Activated CD4-positive, alpha-beta memory T cell treated with anti-CD3 and anti-CD28 coated beads for 36 hours (primary cell): ENCODE results near the gene CFAP119. TPM values are rescaled to one million over a fixed set of nuclear protein-coding genes. Genes with fewer than 3 reads are reported as not detected.
A peak's percentile ranks its signal among the peaks of the same experiment; 100 is the strongest.
"Not testable (repeated sequence)": the region's sequence is repeated elsewhere in the genome, so short reads cannot be mapped to it uniquely, and the experiment has no call there.

Experiments
- CTCF ChIA-PET: fragments of 350-600 bp; sonication (Branson Sonifier 250); formaldehyde crosslinking; loops from one replicate; lab custom pipeline; 2021; ENCODE audit warnings: antibody characterized with exemption, inconsistent platforms; lab: Charles Lee
- POLR2A ChIA-PET: fragments of 350-600 bp; sonication (Branson Sonifier 250); formaldehyde crosslinking; loops from one replicate; lab custom pipeline; 2021; ENCODE audit warnings: antibody characterized with exemption; lab: Charles Lee
- DNase-seq: peaks from one replicate; pipeline ENCODE4 v3.0.0-alpha.2; 2020
- H3K27ac Mint-ChIP-seq: one replicate; pipeline ENCODE4 v1.8.0; 2021; ENCODE audit warnings: mixed read lengths
- H3K27me3 Mint-ChIP-seq: one replicate; pipeline ENCODE4 v1.8.0; 2021; ENCODE audit warnings: mixed read lengths
- H3K36me3 Mint-ChIP-seq: one replicate; pipeline ENCODE4 v1.8.0; 2021; ENCODE audit warnings: mixed read lengths
- H3K4me1 Mint-ChIP-seq: one replicate; pipeline ENCODE4 v1.8.0; 2021; ENCODE audit warnings: low read depth, mixed read lengths
- H3K4me3 Mint-ChIP-seq: one replicate; pipeline ENCODE4 v1.8.0; 2021; ENCODE audit warnings: mild to moderate bottlenecking, mixed read lengths
- H3K9me3 Mint-ChIP-seq: one replicate; pipeline ENCODE4 v1.8.0; 2021; ENCODE audit warnings: mixed read lengths
- intact Hi-C: fragments of 100-400 bp; cut with micrococcal nuclease; formaldehyde crosslinking; loops from one replicate; pipeline ENCODE4 v1.15.1; 2023
- total RNA-seq, 2 experiments: library from RNA; stranded (reverse); gene quantifications; one replicate each; pipeline ENCODE4 v1.2.3, GENCODE V29; 2021

CFAP119 gene
- total RNA-seq: 1 to 10 TPM; 3.8 to 4.9 TPM

GRCh38 chr16:30761928-30762902 lies at the start of gene CFAP119, which contains the start of gene RNF40:
CFAP119 (minus strand) TSS chr16:30762062; CDS start chr16:30761748, 314 bp downstream.
RNF40 (plus strand) TSS chr16:30762322; CDS start chr16:30762546, 224 bp downstream.
- H3K36me3 Mint-ChIP-seq: peaks cover 26% of the 10 kb centered on the region

GRCh38 chr16:30809675-30810074 lies 47.8 kb upstream of the CFAP119 start:
- POLR2A ChIA-PET, H3K36me3 Mint-ChIP-seq, DNase-seq, H3K9me3 Mint-ChIP-seq, H3K27me3 Mint-ChIP-seq, H3K4me3 Mint-ChIP-seq, intact Hi-C loops, CTCF ChIA-PET, H3K27ac Mint-ChIP-seq: not testable (repeated sequence)
- peaks cover 21% of the 10 kb centered on the region for H3K4me1 Mint-ChIP-seq

More at GRCh38 chr16:30761928-30762902, at the start of gene CFAP119, which contains the start of gene RNF40:
- H3K4me3 Mint-ChIP-seq: peak within 1 kb of the TSS; percentile 93
- intact Hi-C loops: loop anchor here (1.0 to 5.0 kb wide), 5 partner anchors 13 to 193 kb away; partner anchors contain the start of genes FBRS and PHKG2
- peaks cover 25% of the 10 kb centered on the region for H3K4me1 Mint-ChIP-seq
- no peaks in the 10 kb centered on the region for H3K27me3 Mint-ChIP-seq
- CTCF ChIA-PET: interaction anchor here (7.2 kb wide), 1 partner anchor 53 kb away, joined by 30 read pairs; no protein-coding TSS in a partner anchor
- H3K27ac Mint-ChIP-seq: peak within 1 kb of the TSS; percentile 81
- H3K9me3 Mint-ChIP-seq: no peaks in the 10 kb centered on the region
- peak; percentile 96 for DNase-seq
- POLR2A ChIA-PET: interaction anchor here (1.5 kb wide), 1 partner anchor 43 kb away, joined by 3 read pairs; no protein-coding TSS in a partner anchor

DNA sequence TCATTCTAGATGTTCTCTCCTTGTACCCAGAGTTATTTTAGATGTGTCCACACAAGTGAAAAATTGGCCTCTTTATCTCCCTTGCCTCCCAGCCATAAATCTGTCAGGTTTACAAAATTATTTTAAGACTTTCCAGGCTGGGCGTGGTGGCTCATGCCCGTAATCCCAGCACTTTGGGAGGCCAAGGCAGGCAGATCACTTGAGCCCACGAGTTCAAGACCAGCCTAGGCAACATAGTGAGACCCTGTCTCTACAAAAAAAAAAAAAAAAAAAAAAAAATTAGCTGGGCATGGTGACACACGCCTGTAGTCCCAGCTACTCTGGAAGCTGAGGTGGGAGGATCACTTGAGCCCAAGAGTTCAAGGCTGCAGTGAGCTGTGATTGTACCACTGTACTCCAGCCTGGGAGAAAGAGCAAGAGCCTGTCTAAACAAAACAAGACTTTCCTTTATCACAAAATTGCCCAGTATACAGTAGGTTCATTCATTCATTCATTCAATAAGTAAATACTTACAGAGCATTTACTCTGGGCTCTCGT lies 47.1 kb upstream of the CFAP119 start:
- H3K9me3 Mint-ChIP-seq, H3K36me3 Mint-ChIP-seq, DNase-seq, POLR2A ChIA-PET, H3K27me3 Mint-ChIP-seq, H3K4me3 Mint-ChIP-seq, intact Hi-C loops, H3K27ac Mint-ChIP-seq, CTCF ChIA-PET: not testable (repeated sequence)
- peaks cover 18% of the 10 kb centered on the region for H3K4me1 Mint-ChIP-seq

GRCh38 chr16:30808146-30808545 lies 46.3 kb upstream of the CFAP119 start:
- Mint-ChIP-seq H3K4me3 (no peak overlapping the region), H3K36me3 (no peaks in the 10 kb centered on the region), H3K27me3 (peaks cover 1% of the 10 kb centered on the region), H3K4me1 (peaks cover 14% of the 10 kb centered on the region), H3K9me3 (no peaks in the 10 kb centered on the region), H3K27ac (no peak overlapping the region)
- intact Hi-C loops: no loop called here
- CTCF ChIA-PET: no interaction called here
- POLR2A ChIA-PET: no interaction called here
- no peak for DNase-seq

- H3K27ac Mint-ChIP-seq: peak overlapping the region; percentile 45
- peak overlapping the region; percentile 63 for H3K4me3 Mint-ChIP-seq
- peaks cover 14% of the 10 kb centered on the region for H3K4me1 Mint-ChIP-seq
- ChIA-PET CTCF (interaction anchor here (0.8 to 3.0 kb wide), 8 partner anchors 9 to 376 kb away, joined by 3 to 34 read pairs (median 6); partner anchors contain the start of genes DCTPP1 and ZNF629), POLR2A (interaction anchor here (0.7 to 1.5 kb wide), 6 partner anchors 9 to 96 kb away, joined by 3 to 18 read pairs (median 3); partner anchors contain the start of gene ZNF629)
- intact Hi-C loops: loop anchor here (1.0 kb wide), 1 partner anchor 18 kb away; the partner anchor contains the start of gene ZNF629
- peak; percentile 66 for DNase-seq
- no peaks in the 10 kb centered on the region for H3K9me3 Mint-ChIP-seq
- H3K36me3 Mint-ChIP-seq: no peaks in the 10 kb centered on the region
- H3K27me3 Mint-ChIP-seq: peaks cover 1% of the 10 kb centered on the region
Observed at GRCh38 chr16:30805370-30806169, 43.7 kb upstream of the CFAP119 start.

GRCh38 chr16:30805056-30805369 lies 43.2 kb upstream of the CFAP119 start:
- Mint-ChIP-seq H3K4me1 (peaks cover 14% of the 10 kb centered on the region), H3K27me3 (peaks cover 1% of the 10 kb centered on the region), H3K27ac (peak overlapping the region; percentile 45), H3K4me3 (peak overlapping the region; percentile 63), H3K9me3 (no peaks in the 10 kb centered on the region), H3K36me3 (no peaks in the 10 kb centered on the region)
- intact Hi-C loops: no loop called here
- POLR2A ChIA-PET: interaction anchor here (0.8 to 1.5 kb wide), 5 partner anchors 9 to 96 kb away, joined by 3 to 18 read pairs (median 3); partner anchors contain the start of gene ZNF629
- CTCF ChIA-PET: interaction anchor here (0.8 to 3.0 kb wide), 8 partner anchors 10 to 375 kb away, joined by 3 to 34 read pairs (median 6); partner anchors contain the start of genes DCTPP1 and ZNF629
- DNase-seq: peak; percentile 40

DNA sequence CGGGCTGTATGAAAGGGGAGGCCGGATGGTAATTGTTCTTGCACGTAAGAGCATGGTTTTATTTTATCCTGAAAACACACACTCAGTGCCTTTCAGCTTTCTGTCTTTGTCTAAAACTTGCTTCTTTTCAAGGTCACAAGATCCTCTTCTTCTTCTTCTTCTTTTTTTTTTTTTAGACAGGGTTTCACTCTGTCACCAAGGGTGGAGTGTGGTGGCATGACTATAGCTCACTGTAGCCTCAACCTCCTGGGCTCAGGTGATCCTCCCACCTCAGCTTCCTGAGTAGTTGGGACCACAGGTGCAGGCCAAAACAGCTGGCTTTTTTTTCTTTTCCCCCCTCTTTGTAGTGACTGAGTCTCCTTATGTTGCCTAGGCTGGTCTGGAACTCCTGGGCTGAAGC lies 41.1 kb upstream of the CFAP119 start:
- no peaks in the 10 kb centered on the region for H3K36me3 Mint-ChIP-seq
- DNase-seq: no peak

DNA sequence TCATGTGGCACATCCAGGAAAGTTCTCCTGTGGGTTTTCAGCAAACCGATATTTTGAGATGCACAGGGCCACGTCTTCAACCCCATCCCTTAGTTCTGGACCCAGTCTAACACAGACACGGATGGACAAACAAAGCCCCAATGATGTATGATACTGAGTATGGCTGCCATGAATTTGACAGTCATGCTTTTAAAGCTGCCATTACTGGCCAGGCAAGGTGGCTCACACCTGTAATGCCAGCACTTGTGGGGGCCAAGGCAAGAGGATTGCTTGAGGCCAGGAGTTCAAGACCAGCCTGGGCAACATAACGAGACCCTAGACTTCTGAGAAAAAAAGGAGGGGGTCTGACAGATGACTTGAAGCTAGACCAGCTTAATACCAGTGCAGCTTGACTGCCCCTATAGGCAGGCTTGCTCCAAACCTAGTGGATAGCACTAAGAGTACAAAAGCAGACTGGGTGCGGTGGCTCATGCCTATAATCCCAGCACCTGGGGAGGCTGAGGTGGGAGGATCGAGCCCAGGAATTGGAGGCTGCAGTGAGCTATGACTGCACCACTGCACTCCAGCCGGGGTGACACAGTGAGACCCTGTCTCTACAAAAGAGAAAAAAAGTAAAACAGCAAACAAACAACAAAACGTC lies 35.9 kb upstream of the CFAP119 start:
- ChIA-PET CTCF (interaction anchor here (0.8 to 3.3 kb wide), 3 partner anchors 16 to 105 kb away, joined by 3 to 9 read pairs (median 5); no protein-coding TSS in a partner anchor), POLR2A (no interaction called here)
- Mint-ChIP-seq H3K27me3 (no peaks in the 10 kb centered on the region), H3K9me3 (no peaks in the 10 kb centered on the region), H3K27ac (no peak overlapping the region), H3K4me1 (no peaks in the 10 kb centered on the region), H3K36me3 (no peaks in the 10 kb centered on the region), H3K4me3 (no peak overlapping the region)
- intact Hi-C loops: no loop called here
- no peak for DNase-seq

More for the DNA sequence above, 41.1 kb upstream of the CFAP119 start:
- ChIA-PET CTCF (interaction anchor here (0.5 to 1.8 kb wide), 6 partner anchors 9 to 159 kb away, joined by 3 to 5 read pairs (median 4); no protein-coding TSS in a partner anchor), POLR2A (interaction anchor here (0.6 kb wide), 1 partner anchor 253 kb away, joined by 3 read pairs; no protein-coding TSS in a partner anchor)
- intact Hi-C loops: no loop called here
- Mint-ChIP-seq H3K27me3 (peaks cover 1% of the 10 kb centered on the region), H3K27ac (no peak overlapping the region), H3K4me3 (no peak overlapping the region), H3K9me3 (no peaks in the 10 kb centered on the region), H3K4me1 (peaks cover 14% of the 10 kb centered on the region)

DNA sequence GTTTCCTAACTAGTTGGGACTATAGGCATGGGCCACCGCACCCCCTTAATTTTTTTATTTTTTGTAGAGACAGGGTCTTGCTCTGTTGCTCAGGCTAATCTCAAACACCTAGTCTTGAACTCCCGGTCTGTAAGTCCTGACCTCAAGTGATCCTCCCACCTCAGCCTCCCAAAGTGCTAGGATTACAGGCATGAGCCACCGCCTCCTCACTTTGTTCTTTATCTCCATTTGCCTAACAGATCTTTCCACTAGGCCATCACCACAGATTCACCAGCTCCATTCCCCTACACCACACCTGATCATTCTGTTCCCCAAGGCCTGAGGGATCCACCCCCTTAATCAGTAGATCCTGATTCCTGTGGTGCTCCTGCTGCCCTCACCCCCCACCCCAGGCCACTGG lies 32.8 kb upstream of the CFAP119 start:
- intact Hi-C loops: no loop called here
- Mint-ChIP-seq H3K9me3 (no peaks in the 10 kb centered on the region), H3K27me3 (no peaks in the 10 kb centered on the region), H3K36me3 (no peaks in the 10 kb centered on the region), H3K4me3 (no peak overlapping the region), H3K27ac (no peak overlapping the region), H3K4me1 (no peaks in the 10 kb centered on the region)
- CTCF ChIA-PET: interaction anchor here (3.3 kb wide), 1 partner anchor 19 kb away, joined by 9 read pairs; no protein-coding TSS in a partner anchor
- POLR2A ChIA-PET: no interaction called here
- DNase-seq: no peak

GRCh38 chr16:30793508-30794069 lies 31.7 kb upstream of the CFAP119 start:
- Mint-ChIP-seq H3K9me3 (no peaks in the 10 kb centered on the region), H3K27ac (no peak overlapping the region), H3K36me3 (no peaks in the 10 kb centered on the region), H3K4me3 (no peak overlapping the region), H3K4me1 (no peaks in the 10 kb centered on the region), H3K27me3 (no peaks in the 10 kb centered on the region)
- intact Hi-C loops: no loop called here
- no peak for DNase-seq
- ChIA-PET CTCF (interaction anchor here (0.6 to 0.8 kb wide), 2 partner anchors 23 to 51 kb away, joined by 3 read pairs; no protein-coding TSS in a partner anchor), POLR2A (no interaction called here)
